Epithelial cell of esophagus (primary cell): ENCODE data around the gene ALOX15.
"Not testable (repeated sequence)": the region's sequence is repeated elsewhere in the genome, so short reads cannot be mapped to it uniquely, and the experiment has no call there.

Experiments
- DNase-seq: peaks from one replicate; pipeline ENCODE4 v3.0.0; 2010; ENCODE audit warnings: low read depth
- H3K4me3 ChIP-seq: 2 replicates; pipeline ENCODE4 v1.5.1; 2011; ENCODE audit warnings: mild to moderate bottlenecking, low read length, control low read depth
- TF ChIP-seq, protein P1 (sequence below): IDR thresholded peaks from 2 replicates; pipeline ENCODE4 v1.5.1; 2011; ENCODE audit warnings: low read depth, mild to moderate bottlenecking, low read length, control low read depth, inconsistent platforms; ENCODE audit not compliant: insufficient read depth; ENCODE audit errors: missing control alignments

ALOX15 gene

DNA sequence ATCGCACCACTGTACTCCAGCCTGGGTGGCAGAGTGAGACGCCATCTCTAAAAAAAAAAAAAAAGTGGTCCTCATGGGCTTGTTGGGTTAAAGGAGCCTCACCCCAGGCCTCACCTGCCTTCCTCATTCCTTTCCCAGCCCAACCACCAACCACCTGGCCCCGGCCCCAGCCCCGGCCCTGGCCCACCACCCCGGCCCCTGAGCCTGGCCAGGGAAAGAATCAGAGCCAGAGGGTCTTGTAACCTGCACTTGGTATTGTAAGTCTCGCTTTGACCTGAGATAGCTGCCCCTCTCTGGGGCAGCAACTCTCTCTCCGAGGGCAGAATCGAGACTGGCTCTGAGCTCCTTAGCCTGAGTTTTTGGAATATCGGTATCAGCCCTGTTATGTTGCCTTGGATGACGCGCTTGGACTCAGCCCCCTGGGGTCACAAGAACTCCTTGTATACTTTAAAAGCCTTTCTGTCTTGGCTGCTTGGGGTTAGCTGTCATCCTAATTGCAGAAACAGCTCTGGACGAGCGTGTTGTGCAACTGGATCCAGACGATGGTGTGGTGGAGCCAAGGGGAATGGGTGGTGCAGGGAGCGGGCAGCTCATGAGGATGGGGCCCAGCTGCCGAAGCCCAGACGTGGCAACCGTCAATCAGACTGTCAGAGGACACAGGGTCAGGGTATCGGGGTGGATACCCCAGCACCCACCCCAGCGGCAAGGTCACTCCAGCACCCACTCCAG is 42.5 kb downstream of the ALOX15 start:
- no peak for DNase-seq
- H3K4me3 ChIP-seq = no peak overlapping the region
- TF ChIP-seq, protein P1, sequence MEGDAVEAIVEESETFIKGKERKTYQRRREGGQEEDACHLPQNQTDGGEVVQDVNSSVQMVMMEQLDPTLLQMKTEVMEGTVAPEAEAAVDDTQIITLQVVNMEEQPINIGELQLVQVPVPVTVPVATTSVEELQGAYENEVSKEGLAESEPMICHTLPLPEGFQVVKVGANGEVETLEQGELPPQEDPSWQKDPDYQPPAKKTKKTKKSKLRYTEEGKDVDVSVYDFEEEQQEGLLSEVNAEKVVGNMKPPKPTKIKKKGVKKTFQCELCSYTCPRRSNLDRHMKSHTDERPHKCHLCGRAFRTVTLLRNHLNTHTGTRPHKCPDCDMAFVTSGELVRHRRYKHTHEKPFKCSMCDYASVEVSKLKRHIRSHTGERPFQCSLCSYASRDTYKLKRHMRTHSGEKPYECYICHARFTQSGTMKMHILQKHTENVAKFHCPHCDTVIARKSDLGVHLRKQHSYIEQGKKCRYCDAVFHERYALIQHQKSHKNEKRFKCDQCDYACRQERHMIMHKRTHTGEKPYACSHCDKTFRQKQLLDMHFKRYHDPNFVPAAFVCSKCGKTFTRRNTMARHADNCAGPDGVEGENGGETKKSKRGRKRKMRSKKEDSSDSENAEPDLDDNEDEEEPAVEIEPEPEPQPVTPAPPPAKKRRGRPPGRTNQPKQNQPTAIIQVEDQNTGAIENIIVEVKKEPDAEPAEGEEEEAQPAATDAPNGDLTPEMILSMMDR = no peak

- no peak overlapping the region for H3K4me3 ChIP-seq
- TF ChIP-seq, protein P1 = no peak
- DNase-seq = no peak
These were observed 43.5 kb downstream of the ALOX15 start for GRCh38 chr17:4597975-4598374.

GRCh38 chr17:4596636-4597380 is 44.7 kb downstream of the ALOX15 start:
- H3K4me3 ChIP-seq = no peak overlapping the region
- no peak for DNase-seq
- TF ChIP-seq, protein P1 = no peak

GRCh38 chr17:4595685-4596342 is 45.7 kb downstream of the ALOX15 start:
- H3K4me3 ChIP-seq, DNase-seq: not testable (repeated sequence)

- no peak overlapping the region for H3K4me3 ChIP-seq
- TF ChIP-seq, protein P1 = peak; percentile 44
- DNase-seq = peak; percentile 26
These were observed 46.4 kb downstream of the ALOX15 start for GRCh38 chr17:4594931-4595684.

DNA sequence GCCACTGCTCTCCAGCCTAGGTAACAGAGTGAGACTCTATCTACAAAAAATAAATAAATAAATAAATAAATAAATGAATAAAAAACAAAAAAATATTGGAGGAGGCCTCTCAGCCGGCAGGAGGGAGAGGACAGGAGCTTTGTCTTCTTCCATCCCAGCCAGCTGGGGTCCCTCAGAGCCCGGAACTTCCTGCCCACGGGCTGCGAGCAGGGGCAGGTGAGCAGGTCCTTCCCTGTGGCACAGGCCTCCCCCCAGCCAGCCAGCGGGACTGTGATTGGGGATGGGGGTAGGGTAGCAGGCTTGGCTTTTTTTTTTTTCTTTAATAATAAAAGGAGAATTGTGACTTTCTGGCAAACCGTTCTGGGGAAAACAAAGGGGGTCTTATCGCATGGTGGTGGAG is 47.1 kb downstream of the ALOX15 start:
- H3K4me3 ChIP-seq = no peak overlapping the region
- DNase-seq = no peak

More for the DNA sequence above, 47.1 kb downstream of the ALOX15 start:
- TF ChIP-seq, protein P1 = no peak
